IPS-18c (cell line): Measurements from ENCODE around the gene OR10G8.
"Not testable (repeated sequence)": the region's sequence is repeated elsewhere in the genome, so short reads cannot be mapped to it uniquely, and the experiment has no call there.

Source experiments
- H3K4me3 ChIP-seq: 2 replicates; pipeline ENCODE4 v1.7.0; 2013; ENCODE audit warnings: low read depth, mild to moderate bottlenecking, low read length, moderate library complexity; ENCODE audit not compliant: insufficient read depth
- H3K9me3 ChIP-seq: one replicate; pipeline ENCODE4 v1.6.1; 2013; ENCODE audit warnings: mild to moderate bottlenecking, low read length, moderate library complexity; ENCODE audit not compliant: control insufficient read depth, insufficient read depth

The OR10G8 gene

GRCh38 chr11:124026498-124026897, at the start of gene OR10G8:
Gene OR10G8 (plus strand): TSS chr11:124026798. CDS start chr11:124029623, 2,825 bp downstream.
- no peaks in the 10 kb centered on the region for H3K9me3 ChIP-seq
- H3K4me3 ChIP-seq = no peak within 1 kb of the TSS

- H3K9me3 ChIP-seq = no peaks in the 10 kb centered on the region
- no peak within 1 kb of the TSS for H3K4me3 ChIP-seq
Measured at GRCh38 chr11:123977731-123978347, 48.8 kb upstream of the OR10G8 start, which contains the start of gene OR10S1. Gene OR10S1 (minus strand): TSS chr11:123977781. CDS start chr11:123977664, 117 bp downstream.

- Histone ChIP-seq H3K4me3 (no peak overlapping the region), H3K9me3 (no peaks in the 10 kb centered on the region)
Measured at GRCh38 chr11:123979311-123979710, 47.3 kb upstream of the OR10G8 start.

GRCh38 chr11:123995119-123995518, 31.5 kb upstream of the OR10G8 start, which contains the start of gene OR10G6:
Gene OR10G6 (minus strand): TSS chr11:123995161. CDS start chr11:123995161, 0 bp downstream.
- H3K9me3 ChIP-seq = no peaks in the 10 kb centered on the region

GRCh38 chr11:124012697-124013096, 13.9 kb upstream of the OR10G8 start, which contains the start of gene OR10G4:
Gene OR10G4 (plus strand): TSS chr11:124012997. CDS start chr11:124015575, 2,578 bp downstream.
- Histone ChIP-seq H3K4me3 (no peak within 1 kb of the TSS), H3K9me3 (no peaks in the 10 kb centered on the region)

More at GRCh38 chr11:123995119-123995518, 31.5 kb upstream of the OR10G8 start, which contains the start of gene OR10G6:
- no peak within 1 kb of the TSS for H3K4me3 ChIP-seq

- not testable (repeated sequence) for H3K4me3 ChIP-seq, H3K9me3 ChIP-seq
Measured at GRCh38 chr11:124015837-124016236, 10.8 kb upstream of the OR10G8 start.

GRCh38 chr11:124036666-124037065, 10.1 kb downstream of the OR10G8 start:
- Histone ChIP-seq H3K9me3 (no peaks in the 10 kb centered on the region), H3K4me3 (no peak overlapping the region)

- H3K4me3 ChIP-seq = no peak overlapping the region
- no peaks in the 10 kb centered on the region for H3K9me3 ChIP-seq
Measured at GRCh38 chr11:124039557-124039956, 13.0 kb downstream of the OR10G8 start.

- H3K4me3 ChIP-seq = no peak within 1 kb of the TSS
Measured at GRCh38 chr11:124041254-124041653, 14.7 kb downstream of the OR10G8 start, which contains the start of gene OR10G7. Gene OR10G7 (minus strand): TSS chr11:124041325. CDS start chr11:124039001, 2,324 bp downstream.

GRCh38 chr11:124043420-124043819, 16.8 kb downstream of the OR10G8 start:
- no peak overlapping the region for H3K4me3 ChIP-seq
- H3K9me3 ChIP-seq = no peaks in the 10 kb centered on the region

More at GRCh38 chr11:124041254-124041653, 14.7 kb downstream of the OR10G8 start, which contains the start of gene OR10G7:
- H3K9me3 ChIP-seq = no peaks in the 10 kb centered on the region

GRCh38 chr11:124050748-124051147, 24.1 kb downstream of the OR10G8 start:
- no peak overlapping the region for H3K4me3 ChIP-seq
- peaks cover 3% of the 10 kb centered on the region for H3K9me3 ChIP-seq

- H3K9me3 ChIP-seq = peaks cover 3% of the 10 kb centered on the region
- no peak overlapping the region for H3K4me3 ChIP-seq
Measured at GRCh38 chr11:124052966-124053365, 26.4 kb downstream of the OR10G8 start.

GRCh38 chr11:124068601-124069110, 42.1 kb downstream of the OR10G8 start:
- H3K4me3 ChIP-seq = no peak overlapping the region
- H3K9me3 ChIP-seq = no peaks in the 10 kb centered on the region

GRCh38 chr11:124069429-124070401, 43.1 kb downstream of the OR10G8 start:
- H3K4me3 ChIP-seq = no peak overlapping the region; the same call in 1 of the 2 replicates
- H3K9me3 ChIP-seq = no peaks in the 10 kb centered on the region

GRCh38 chr11:124070915-124071622, 44.5 kb downstream of the OR10G8 start:
- Histone ChIP-seq H3K9me3 (no peaks in the 10 kb centered on the region), H3K4me3 (no peak overlapping the region)

GRCh38 chr11:124071623-124071948, 45.0 kb downstream of the OR10G8 start:
- H3K4me3 ChIP-seq = no peak overlapping the region
- no peaks in the 10 kb centered on the region for H3K9me3 ChIP-seq

GRCh38 chr11:124072147-124072546, 45.5 kb downstream of the OR10G8 start:
- H3K4me3 ChIP-seq = no peak overlapping the region
- no peaks in the 10 kb centered on the region for H3K9me3 ChIP-seq
